HUES48 (cell line): Measurements from ENCODE around the gene SETD2.

Experiments
- H3K27ac ChIP-seq: one replicate; pipeline ENCODE4 v1.7.0; 2013; ENCODE audit warnings: low read depth, low read length, inconsistent platforms
- H3K27me3 ChIP-seq: 2 replicates; pipeline ENCODE4 v1.6.1; 2013; ENCODE audit warnings: mild to moderate bottlenecking, low read length; ENCODE audit not compliant: control insufficient read depth, insufficient read depth
- H3K36me3 ChIP-seq: 2 replicates; pipeline ENCODE4 v1.6.1; 2013; ENCODE audit warnings: low read length; ENCODE audit not compliant: control insufficient read depth, insufficient read depth
- H3K4me1 ChIP-seq: 2 replicates; pipeline ENCODE4 v1.6.1; 2013; ENCODE audit warnings: mild to moderate bottlenecking, low read length; ENCODE audit not compliant: control insufficient read depth, insufficient read depth
- H3K4me3 ChIP-seq: 2 replicates; pipeline ENCODE4 v1.5.1; 2013; ENCODE audit warnings: mild to moderate bottlenecking, low read depth, low read length
- H3K9ac ChIP-seq: 2 replicates; pipeline ENCODE4 v1.6.1; 2013; ENCODE audit warnings: mild to moderate bottlenecking, low read depth, low read length, moderate library complexity
- H3K9me3 ChIP-seq: 2 replicates; pipeline ENCODE4 v1.6.1; 2013; ENCODE audit warnings: low read length; ENCODE audit not compliant: control insufficient read depth, insufficient read depth

Gene SETD2

GRCh38 chr3:47018269-47018611 lies 145.7 kb downstream of the SETD2 start:
- H3K27me3 ChIP-seq, result no peaks in the 10 kb centered on the region
- peaks cover 4% of the 10 kb centered on the region; the same call in 1 of the 2 replicates for H3K4me1 ChIP-seq
- no peaks in the 10 kb centered on the region for H3K9me3 ChIP-seq
- peaks cover 38% of the 10 kb centered on the region for H3K36me3 ChIP-seq
- peak overlapping the region; percentile 8 for H3K27ac ChIP-seq
- no peak overlapping the region for H3K9ac ChIP-seq
- H3K4me3 ChIP-seq, result no peak overlapping the region

GRCh38 chr3:47017504-47018268 lies 146.2 kb downstream of the SETD2 start:
- Histone ChIP-seq H3K9me3 (no peaks in the 10 kb centered on the region), H3K4me1 (peaks cover 4% of the 10 kb centered on the region; the same call in 1 of the 2 replicates), H3K36me3 (peaks cover 38% of the 10 kb centered on the region), H3K9ac (no peak overlapping the region), H3K27me3 (no peaks in the 10 kb centered on the region), H3K27ac (peak overlapping the region; percentile 8), H3K4me3 (no peak overlapping the region)

GRCh38 chr3:47016934-47017435 lies 146.9 kb downstream of the SETD2 start:
- peaks cover 38% of the 10 kb centered on the region for H3K36me3 ChIP-seq

DNA sequence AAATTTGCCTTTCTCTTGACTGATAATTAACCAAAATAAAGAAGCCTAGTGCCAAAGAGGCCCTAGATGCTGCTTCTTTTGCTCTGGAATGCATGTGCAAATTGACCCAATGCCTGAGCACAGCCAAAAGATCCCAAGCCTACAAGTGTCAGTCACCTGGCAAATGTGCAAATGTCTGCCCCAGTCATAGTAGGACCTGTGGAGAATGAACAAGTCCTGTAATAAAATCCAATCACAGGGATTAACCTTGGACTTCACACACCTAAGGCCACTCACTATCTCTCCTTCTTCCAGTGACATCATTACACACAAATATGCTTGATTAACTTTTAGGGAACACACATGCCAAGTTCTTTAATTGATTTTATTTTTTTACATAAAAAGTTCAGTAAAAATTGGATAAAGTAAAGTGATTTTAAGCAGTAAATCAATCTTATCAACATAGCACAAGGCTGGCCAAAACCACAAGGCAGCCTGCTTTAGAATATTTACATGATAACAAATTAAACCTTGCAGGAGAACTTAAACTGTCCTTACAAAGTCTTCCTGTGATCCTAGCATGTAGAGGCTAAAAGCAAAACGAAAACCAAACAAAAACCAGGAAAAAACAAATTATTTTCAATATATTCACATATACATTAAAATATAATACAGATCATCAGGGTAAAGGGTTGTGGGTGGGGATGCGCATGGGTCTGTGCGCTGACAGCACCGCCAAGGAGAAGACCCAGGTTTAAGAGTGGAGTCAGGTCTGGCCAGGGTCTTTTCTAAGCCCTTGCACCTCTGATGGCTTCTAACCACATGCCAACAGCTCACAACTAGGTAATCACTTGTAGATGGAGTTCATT lies 147.6 kb downstream of the SETD2 start:
- H3K4me1 ChIP-seq, result peaks cover 4% of the 10 kb centered on the region; the same call in 1 of the 2 replicates
- H3K27me3 ChIP-seq, result no peaks in the 10 kb centered on the region
- no peak overlapping the region for H3K9ac ChIP-seq
- no peaks in the 10 kb centered on the region for H3K9me3 ChIP-seq
- H3K27ac ChIP-seq, result no peak overlapping the region
- peaks cover 38% of the 10 kb centered on the region for H3K36me3 ChIP-seq
- no peak overlapping the region for H3K4me3 ChIP-seq

More at GRCh38 chr3:47016934-47017435, 146.9 kb downstream of the SETD2 start:
- Histone ChIP-seq H3K9ac (no peak overlapping the region), H3K27ac (no peak overlapping the region), H3K9me3 (no peaks in the 10 kb centered on the region), H3K4me3 (no peak overlapping the region), H3K4me1 (peaks cover 4% of the 10 kb centered on the region; the same call in 1 of the 2 replicates), H3K27me3 (no peaks in the 10 kb centered on the region)

- Histone ChIP-seq H3K9me3 (no peaks in the 10 kb centered on the region), H3K4me3 (no peak overlapping the region), H3K27ac (no peak overlapping the region), H3K4me1 (peaks cover 8% of the 10 kb centered on the region), H3K36me3 (peaks cover 38% of the 10 kb centered on the region), H3K9ac (no peak overlapping the region), H3K27me3 (no peaks in the 10 kb centered on the region)
Measured at GRCh38 chr3:47015151-47015550, 148.8 kb downstream of the SETD2 start.

DNA sequence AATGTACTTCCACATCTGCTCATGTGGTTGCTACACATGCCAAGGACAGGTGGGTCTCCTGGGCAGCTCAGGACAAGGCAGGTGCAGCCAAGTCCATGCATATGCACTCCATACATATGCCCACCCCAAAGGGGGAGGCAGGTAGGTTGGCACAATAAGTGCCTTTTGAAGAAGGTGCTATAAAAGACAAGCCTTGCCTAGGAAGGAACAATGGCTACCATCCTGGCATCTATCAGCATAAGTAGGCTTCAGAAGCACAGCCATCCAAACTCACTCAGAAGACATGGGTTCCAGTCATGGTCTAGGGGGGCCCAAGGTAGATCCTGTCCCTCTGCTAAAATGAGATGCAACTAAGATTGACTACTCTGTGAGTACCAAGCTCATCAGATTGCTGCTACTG lies 149.9 kb downstream of the SETD2 start:
- Histone ChIP-seq H3K4me3 (no peak overlapping the region), H3K36me3 (peaks cover 29% of the 10 kb centered on the region), H3K27ac (no peak overlapping the region), H3K4me1 (peaks cover 10% of the 10 kb centered on the region), H3K27me3 (no peaks in the 10 kb centered on the region), H3K9me3 (no peaks in the 10 kb centered on the region), H3K9ac (no peak overlapping the region)

DNA sequence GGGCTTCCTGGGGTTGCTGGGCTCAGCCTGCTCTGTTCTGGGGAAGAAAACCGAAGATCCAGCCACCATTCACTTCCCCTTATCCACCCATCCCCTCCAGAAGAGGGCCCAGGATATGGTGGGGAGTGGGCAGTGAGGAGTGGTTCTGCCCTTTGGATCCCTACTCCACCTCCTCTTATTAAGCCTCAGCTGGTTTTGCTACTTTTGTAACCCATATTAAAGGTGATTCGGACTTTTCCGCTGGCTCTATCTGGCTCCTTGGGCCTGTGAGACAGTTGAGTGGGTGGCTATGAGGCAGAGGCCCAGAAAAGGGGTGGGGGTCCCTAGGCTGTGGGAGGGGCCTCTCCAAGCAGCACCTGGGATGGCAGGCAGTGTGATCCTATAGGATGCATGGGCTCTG lies 150.7 kb downstream of the SETD2 start:
- Histone ChIP-seq H3K27ac (no peak overlapping the region), H3K9ac (no peak overlapping the region), H3K4me1 (peaks cover 10% of the 10 kb centered on the region), H3K4me3 (no peak overlapping the region), H3K27me3 (no peaks in the 10 kb centered on the region), H3K9me3 (no peaks in the 10 kb centered on the region), H3K36me3 (peaks cover 21% of the 10 kb centered on the region)

DNA sequence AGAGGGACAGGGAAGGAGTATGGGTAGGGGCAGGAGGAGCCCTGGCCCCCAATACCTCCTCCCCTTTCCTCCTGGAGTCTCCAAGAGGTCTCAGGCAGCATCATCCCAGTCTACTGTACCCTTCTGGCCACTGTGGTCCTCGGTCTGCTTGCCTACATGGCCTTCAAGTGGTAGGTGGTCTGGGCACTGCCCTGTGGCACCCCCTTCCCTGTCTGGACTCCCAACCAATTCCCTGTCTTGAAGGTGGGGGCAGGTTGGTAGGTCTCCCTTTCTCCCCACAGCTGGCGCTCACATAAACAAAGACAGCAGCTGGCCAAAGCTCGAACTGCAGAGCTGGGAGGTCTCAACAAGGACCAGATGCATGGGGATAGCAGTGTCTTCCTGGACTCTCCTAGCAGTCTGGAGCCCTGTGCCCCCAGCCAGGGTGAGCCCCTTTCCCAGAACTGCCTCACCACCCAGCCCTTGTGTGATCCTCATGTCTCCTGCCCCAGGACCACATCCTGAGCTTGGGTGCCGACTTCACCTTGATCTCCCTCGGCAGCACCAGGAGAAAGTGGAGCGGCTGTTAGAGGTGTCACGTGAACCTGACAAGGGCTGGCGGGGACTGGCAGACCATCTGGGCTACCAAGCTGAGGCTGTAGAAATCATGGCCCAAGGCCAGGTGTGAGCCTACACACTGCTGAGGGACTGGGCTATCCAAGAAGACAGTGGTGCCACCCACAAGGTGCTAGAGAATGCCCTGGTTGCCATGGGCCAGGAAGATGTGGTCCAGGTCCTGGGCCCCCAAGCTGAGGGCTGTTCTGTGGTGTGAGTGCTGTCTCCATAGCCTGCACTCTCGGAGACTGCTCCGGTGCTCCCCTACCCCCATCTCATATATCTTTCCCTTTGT lies 151.3 kb downstream of the SETD2 start:
- no peak overlapping the region for H3K27ac ChIP-seq
- no peak overlapping the region for H3K9ac ChIP-seq
- no peak overlapping the region for H3K4me3 ChIP-seq
- H3K4me1 ChIP-seq, result peaks cover 10% of the 10 kb centered on the region
- H3K27me3 ChIP-seq, result no peaks in the 10 kb centered on the region
- H3K9me3 ChIP-seq, result no peaks in the 10 kb centered on the region
- peaks cover 19% of the 10 kb centered on the region for H3K36me3 ChIP-seq

DNA sequence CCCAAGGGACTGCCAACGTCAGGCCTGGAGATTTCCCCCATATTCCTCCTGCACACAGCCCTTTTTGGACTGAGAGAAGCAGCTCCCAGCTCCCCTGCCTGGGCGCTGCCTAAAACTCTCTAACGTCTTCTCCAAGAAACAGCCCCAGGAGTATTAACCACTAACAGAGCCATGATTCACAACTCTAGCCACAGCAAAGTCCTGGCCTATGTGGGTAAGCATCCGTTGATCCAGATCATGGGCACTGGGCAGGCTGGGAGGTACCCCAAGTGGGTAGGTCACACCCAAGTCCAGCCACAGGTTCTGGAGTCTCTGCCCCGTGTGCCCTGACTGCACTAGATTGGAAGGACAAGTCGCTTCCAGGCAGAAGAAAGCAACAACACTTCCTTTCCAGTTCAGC lies 152.5 kb downstream of the SETD2 start:
- H3K27me3 ChIP-seq, result no peaks in the 10 kb centered on the region
- no peak overlapping the region for H3K9ac ChIP-seq
- H3K9me3 ChIP-seq, result no peaks in the 10 kb centered on the region
- no peak overlapping the region for H3K4me3 ChIP-seq
- H3K27ac ChIP-seq, result no peak overlapping the region
- H3K4me1 ChIP-seq, result peaks cover 10% of the 10 kb centered on the region
- peaks cover 17% of the 10 kb centered on the region for H3K36me3 ChIP-seq

GRCh38 chr3:47010910-47011309 lies 153.0 kb downstream of the SETD2 start:
- peaks cover 20% of the 10 kb centered on the region for H3K36me3 ChIP-seq

More at GRCh38 chr3:47010910-47011309, 153.0 kb downstream of the SETD2 start:
- Histone ChIP-seq H3K27me3 (no peaks in the 10 kb centered on the region), H3K4me3 (no peak overlapping the region), H3K4me1 (peaks cover 6% of the 10 kb centered on the region), H3K27ac (no peak overlapping the region), H3K9me3 (no peaks in the 10 kb centered on the region), H3K9ac (no peak overlapping the region)
